ENCODE data around the gene TNFAIP8L3.
"Not testable (repeated sequence)": the region's sequence is repeated elsewhere in the genome, so short reads cannot be mapped to it uniquely, and the experiment has no call there.

TNFAIP8L3 gene

GRCh38 chr15:51094606-51095569 is at the start of gene TNFAIP8L3:
Gene TNFAIP8L3, minus strand, starts transcription at chr15:51094906. Its CDS starts 311 bp downstream, at chr15:51094595.
- DNase-seq: no peak

GRCh38 chr15:51144021-51144532 is 49.4 kb upstream of the TNFAIP8L3 start:
- DNase-seq: no peak

GRCh38 chr15:51140347-51140746 is 45.6 kb upstream of the TNFAIP8L3 start:
- DNase-seq: not testable (repeated sequence)

- DNase-seq: no peak
Measured at GRCh38 chr15:51139091-51139490, 44.4 kb upstream of the TNFAIP8L3 start.

GRCh38 chr15:51137880-51138430 is 43.2 kb upstream of the TNFAIP8L3 start:
- DNase-seq: no peak

GRCh38 chr15:51137024-51137423 is 42.3 kb upstream of the TNFAIP8L3 start:
- DNase-seq: no peak

GRCh38 chr15:51135276-51135675 is 40.6 kb upstream of the TNFAIP8L3 start:
- DNase-seq: no peak

- no peak for DNase-seq
Measured at GRCh38 chr15:51134416-51135199, 39.9 kb upstream of the TNFAIP8L3 start.

GRCh38 chr15:51133140-51133765 is 38.5 kb upstream of the TNFAIP8L3 start:
- DNase-seq: no peak

GRCh38 chr15:51132384-51133139 is 37.9 kb upstream of the TNFAIP8L3 start:
- DNase-seq: no peak

- no peak for DNase-seq
Measured at GRCh38 chr15:51131596-51132290, 37.0 kb upstream of the TNFAIP8L3 start.

- no peak for DNase-seq
Measured at GRCh38 chr15:51130344-51130743, 35.6 kb upstream of the TNFAIP8L3 start.

- no peak for DNase-seq
Measured at GRCh38 chr15:51129535-51130188, 35.0 kb upstream of the TNFAIP8L3 start.

GRCh38 chr15:51128701-51129100 is 34.0 kb upstream of the TNFAIP8L3 start:
- no peak for DNase-seq

GRCh38 chr15:51126842-51127241 is 32.1 kb upstream of the TNFAIP8L3 start:
- no peak for DNase-seq

- not testable (repeated sequence) for DNase-seq
Measured at GRCh38 chr15:51123002-51123401, 28.3 kb upstream of the TNFAIP8L3 start.

- no peak for DNase-seq
Measured at GRCh38 chr15:51121631-51122225, 27.0 kb upstream of the TNFAIP8L3 start.

GRCh38 chr15:51121118-51121517 is 26.4 kb upstream of the TNFAIP8L3 start:
- DNase-seq: no peak

GRCh38 chr15:51119120-51119519 is 24.4 kb upstream of the TNFAIP8L3 start:
- DNase-seq: no peak

- DNase-seq: no peak
Measured at GRCh38 chr15:51117270-51117669, 22.6 kb upstream of the TNFAIP8L3 start.

Data from CD4-positive, alpha-beta T cell treated with Interleukin-21 for 1 hour (primary cell).